ENCODE results near the gene TAF10.

TAF10 gene

GRCh38 chr11:6586434-6587359 is 25.3 kb downstream of the TAF10 start:
- DNase-seq (ENCODE audit: low read depth in 2 of 2, low spot score in 1 of 2) = no peak

GRCh38 chr11:6584528-6584927 is 27.5 kb downstream of the TAF10 start:
- no peak for DNase-seq (ENCODE audit: low read depth in 2 of 2, low spot score in 1 of 2)

- no peak for DNase-seq (ENCODE audit: low read depth in 2 of 2, low spot score in 1 of 2)
These were observed 28.4 kb downstream of the TAF10 start for GRCh38 chr11:6583584-6583983.

GRCh38 chr11:6579681-6580080 is 32.3 kb downstream of the TAF10 start:
- DNase-seq (ENCODE audit: low read depth in 2 of 2, low spot score in 1 of 2) = no peak

GRCh38 chr11:6578134-6578533 is 33.9 kb downstream of the TAF10 start:
- DNase-seq (ENCODE audit: low read depth in 2 of 2, low spot score in 1 of 2) = no peak

- no peak for DNase-seq (ENCODE audit: low read depth in 2 of 2, low spot score in 1 of 2)
These were observed 35.3 kb downstream of the TAF10 start for GRCh38 chr11:6576471-6577373.

GRCh38 chr11:6574816-6575715 is 37.0 kb downstream of the TAF10 start:
- DNase-seq (ENCODE audit: low read depth in 2 of 2, low spot score in 1 of 2) = no peak

- no peak for DNase-seq (ENCODE audit: low read depth in 2 of 2, low spot score in 1 of 2)
These were observed 39.8 kb downstream of the TAF10 start for GRCh38 chr11:6572215-6572614.

- DNase-seq (ENCODE audit: low read depth in 2 of 2, low spot score in 1 of 2) = no peak
These were observed 40.5 kb downstream of the TAF10 start for GRCh38 chr11:6571434-6572008.

- DNase-seq (ENCODE audit: low read depth in 2 of 2, low spot score in 1 of 2) = no peak
These were observed 41.2 kb downstream of the TAF10 start for GRCh38 chr11:6570691-6571427.

GRCh38 chr11:6569706-6570105 is 42.3 kb downstream of the TAF10 start:
- no peak for DNase-seq (ENCODE audit: low read depth in 2 of 2, low spot score in 1 of 2)

GRCh38 chr11:6568191-6568918 is 43.7 kb downstream of the TAF10 start:
- no peak for DNase-seq (ENCODE audit: low read depth in 2 of 2, low spot score in 1 of 2)

- no peak for DNase-seq (ENCODE audit: low read depth in 2 of 2, low spot score in 1 of 2)
These were observed 44.7 kb downstream of the TAF10 start for GRCh38 chr11:6567371-6567745.

- no peak for DNase-seq (ENCODE audit: low read depth in 2 of 2, low spot score in 1 of 2)
These were observed 45.2 kb downstream of the TAF10 start for GRCh38 chr11:6566704-6567370.

- DNase-seq (ENCODE audit: low read depth in 2 of 2, low spot score in 1 of 2) = no peak
These were observed 45.9 kb downstream of the TAF10 start for GRCh38 chr11:6565988-6566703.

- DNase-seq (ENCODE audit: low read depth in 2 of 2, low spot score in 1 of 2) = no peak
These were observed 46.7 kb downstream of the TAF10 start for GRCh38 chr11:6565325-6565724.

- DNase-seq (ENCODE audit: low read depth in 2 of 2, low spot score in 1 of 2) = no peak
These were observed 48.3 kb downstream of the TAF10 start for GRCh38 chr11:6563667-6564066.

- DNase-seq (ENCODE audit: low read depth in 2 of 2, low spot score in 1 of 2) = no peak
These were observed 48.8 kb downstream of the TAF10 start for GRCh38 chr11:6563121-6563619.
